Stimulated activated CD4-positive, alpha-beta T cell treated with anti-CD3 and anti-CD28 coated beads, Interleukin-15, amount 100 ng/mL, for 24 hours (primary cell): Measurements from ENCODE around the gene ATAD3B.
"Not testable (repeated sequence)": the region's sequence is repeated elsewhere in the genome, so short reads cannot be mapped to it uniquely, and the experiment has no call there.

Experiments used
- DNase-seq: peaks from one replicate; pipeline ENCODE4 v3.0.0-alpha.2; 2020

The ATAD3B gene

DNA sequence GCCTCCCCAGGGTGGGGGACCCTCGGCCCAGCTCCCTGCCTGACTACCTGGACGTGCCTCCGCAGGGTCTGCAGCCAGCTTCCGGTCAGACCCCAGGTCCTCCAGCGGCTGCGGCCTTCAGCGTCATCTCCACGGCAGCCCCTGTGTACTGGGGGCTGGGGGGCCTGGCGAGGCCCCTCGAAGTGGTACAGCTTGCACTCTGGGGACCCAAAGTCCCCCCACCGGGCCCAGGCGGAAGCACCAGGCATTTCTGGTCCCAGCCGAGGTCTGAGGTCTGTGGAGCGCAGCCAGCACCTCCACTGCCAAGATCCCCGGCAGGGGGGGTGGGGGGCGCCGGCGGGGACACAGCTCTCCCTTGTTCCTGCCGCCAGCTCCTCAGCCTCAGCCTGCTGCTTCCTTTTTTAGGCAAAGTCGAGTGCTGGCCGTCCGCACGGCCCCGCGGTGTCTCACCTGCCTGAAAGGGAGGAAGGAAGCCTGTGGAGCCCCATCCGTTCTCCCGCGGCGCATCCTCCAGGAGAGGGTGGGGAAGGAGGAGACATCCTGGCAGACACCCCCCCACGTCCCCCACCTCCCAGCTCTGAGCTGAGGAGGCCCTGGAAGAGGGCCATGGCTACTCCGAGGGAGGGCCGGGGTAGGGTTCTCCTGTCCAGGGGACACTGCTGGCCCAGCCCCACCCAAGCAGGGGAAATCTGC is 37.3 kb upstream of the ATAD3B start:
- peak; percentile 44 for DNase-seq

DNA sequence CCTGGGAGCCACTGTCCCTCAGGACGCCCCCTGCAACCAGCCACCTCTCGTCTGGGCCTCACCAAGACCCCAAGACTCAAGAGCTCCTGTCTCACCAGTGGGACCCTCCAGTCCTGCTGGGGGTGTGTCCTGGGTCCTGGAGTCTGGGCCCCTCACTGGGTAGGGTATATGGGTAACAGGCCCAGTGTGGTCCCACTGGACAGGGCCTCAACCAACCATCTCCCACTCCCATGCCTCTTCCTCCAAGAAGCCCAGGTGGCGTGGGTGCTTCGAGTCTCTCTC is 36.8 kb upstream of the ATAD3B start:
- DNase-seq, result no peak

DNA sequence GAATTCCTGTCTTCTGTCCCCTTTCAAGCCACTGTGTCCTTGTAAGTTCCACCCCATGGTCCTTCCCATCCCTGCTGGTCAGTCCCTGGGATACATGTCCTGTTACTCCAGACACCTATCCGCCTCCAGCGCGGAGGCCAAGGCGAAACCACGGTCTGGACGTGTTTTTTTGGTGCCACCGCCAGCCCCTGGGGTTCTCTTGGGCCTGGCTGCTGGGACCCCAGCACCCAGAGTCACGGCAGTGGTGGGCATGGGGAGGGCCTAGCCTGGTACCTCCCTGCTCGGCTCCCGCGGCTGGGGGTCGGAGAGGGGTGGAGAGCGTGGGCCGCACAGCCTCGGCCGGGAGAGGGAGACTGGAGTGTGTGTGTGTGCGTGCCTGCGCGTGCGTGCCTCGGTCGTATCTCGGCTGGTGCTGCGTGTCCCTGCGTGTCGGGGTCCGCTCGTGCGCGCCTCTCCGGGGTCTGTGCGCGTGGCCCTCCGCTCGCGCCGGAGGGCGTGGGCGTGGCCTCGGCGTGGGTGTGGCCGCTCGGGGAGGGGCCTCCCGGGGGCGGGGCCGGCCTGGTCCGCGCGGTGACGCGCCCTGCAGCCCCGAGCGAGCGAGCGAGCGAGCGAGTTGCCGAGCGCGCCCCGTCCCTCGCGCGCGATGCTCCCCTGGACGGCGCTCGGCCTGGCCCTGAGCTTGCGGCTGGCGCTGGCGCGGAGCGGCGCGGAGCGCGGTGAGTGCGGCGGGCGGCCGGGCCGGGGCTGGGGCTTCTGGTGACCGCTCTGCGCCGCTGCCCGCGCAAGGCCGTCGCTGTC is 36.3 kb upstream of the ATAD3B start, which contains the start of gene VWA1:
TSS of gene VWA1 (plus strand) at position 585 of the 798 bp plus-strand sequence. CDS start at position 644, 59 bp downstream.
- DNase-seq, result peak; percentile 78

DNA sequence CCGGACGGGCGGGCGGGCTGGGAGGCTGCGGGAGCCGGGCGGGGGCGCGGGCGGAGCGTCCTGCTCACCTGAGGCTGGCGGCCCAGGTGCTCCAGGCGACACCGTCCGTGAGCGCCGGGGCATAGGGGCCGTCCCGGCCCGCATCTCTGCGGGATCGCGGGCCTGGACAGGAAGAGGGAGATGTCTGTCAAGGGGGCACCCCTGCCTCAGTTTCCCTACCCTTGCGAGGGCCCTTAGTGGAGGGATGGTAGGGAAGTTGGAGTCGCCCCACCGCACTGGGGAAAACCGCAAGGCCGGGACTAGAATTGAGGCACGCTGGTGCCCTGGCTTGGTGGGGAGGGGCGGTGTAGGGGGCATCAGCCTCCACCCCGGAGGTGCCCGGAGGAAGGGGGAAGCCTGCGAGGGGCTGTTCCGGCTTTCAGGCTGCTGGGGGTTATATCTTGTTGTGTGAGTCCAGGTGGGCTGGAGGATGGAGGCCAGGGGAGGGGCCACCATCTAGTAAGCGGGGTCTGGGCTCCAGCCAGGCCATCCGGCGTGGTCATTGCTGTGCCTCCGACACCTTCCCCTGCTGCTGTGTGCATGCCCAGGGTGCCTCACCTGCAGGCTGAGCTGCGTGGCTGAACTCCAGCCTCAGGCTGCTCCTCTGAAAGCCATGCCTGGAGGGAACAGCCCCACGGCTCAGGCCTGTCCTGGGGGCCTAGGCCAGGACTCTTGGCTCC is 35.5 kb upstream of the ATAD3B start:
- DNase-seq, result no peak

DNA sequence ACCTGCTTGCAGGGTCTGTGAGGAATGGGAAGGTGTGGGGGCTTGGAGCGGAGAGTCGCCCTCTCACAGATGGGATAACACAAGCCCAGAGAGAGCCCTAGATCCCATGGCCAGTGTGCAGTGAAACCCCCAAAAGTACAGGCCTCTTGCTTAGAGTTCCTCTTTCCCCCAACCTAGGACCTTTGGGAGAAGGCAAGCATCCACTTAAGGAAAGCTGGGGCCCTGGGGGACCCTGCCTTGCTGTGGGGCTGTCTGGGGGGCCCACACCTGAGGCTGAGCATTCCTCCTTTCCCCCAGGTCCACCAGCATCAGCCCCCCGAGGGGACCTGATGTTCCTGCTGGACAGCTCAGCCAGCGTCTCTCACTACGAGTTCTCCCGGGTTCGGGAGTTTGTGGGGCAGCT is 34.9 kb upstream of the ATAD3B start:
- no peak for DNase-seq

DNA sequence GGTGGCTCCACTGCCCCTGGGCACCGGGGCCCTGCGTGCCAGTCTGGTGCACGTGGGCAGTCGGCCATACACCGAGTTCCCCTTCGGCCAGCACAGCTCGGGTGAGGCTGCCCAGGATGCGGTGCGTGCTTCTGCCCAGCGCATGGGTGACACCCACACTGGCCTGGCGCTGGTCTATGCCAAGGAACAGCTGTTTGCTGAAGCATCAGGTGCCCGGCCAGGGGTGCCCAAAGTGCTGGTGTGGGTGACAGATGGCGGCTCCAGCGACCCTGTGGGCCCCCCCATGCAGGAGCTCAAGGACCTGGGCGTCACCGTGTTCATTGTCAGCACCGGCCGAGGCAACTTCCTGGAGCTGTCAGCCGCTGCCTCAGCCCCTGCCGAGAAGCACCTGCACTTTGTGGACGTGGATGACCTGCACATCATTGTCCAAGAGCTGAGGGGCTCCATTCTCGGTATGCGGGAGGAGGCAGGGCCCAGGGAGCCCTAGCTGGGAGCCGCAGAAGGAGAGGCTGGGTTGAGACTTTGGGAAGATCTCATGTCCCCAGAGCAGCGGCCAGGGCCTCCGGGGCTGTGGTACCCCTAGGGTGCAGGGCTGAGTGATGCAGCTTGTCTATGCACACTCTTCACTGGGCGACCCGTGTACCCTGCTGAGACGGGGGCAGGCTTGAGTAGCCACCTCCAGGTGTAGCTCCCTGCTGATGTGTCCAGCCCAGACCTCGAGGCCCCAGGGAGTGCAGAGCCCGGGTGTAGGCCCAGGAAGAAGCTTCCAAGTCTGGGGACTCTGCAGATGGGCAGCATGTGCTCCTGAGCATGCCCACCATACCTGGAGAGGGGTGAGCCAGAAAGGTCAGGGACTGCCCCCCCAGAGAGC is 34.3 kb upstream of the ATAD3B start:
- DNase-seq, result no peak

DNA sequence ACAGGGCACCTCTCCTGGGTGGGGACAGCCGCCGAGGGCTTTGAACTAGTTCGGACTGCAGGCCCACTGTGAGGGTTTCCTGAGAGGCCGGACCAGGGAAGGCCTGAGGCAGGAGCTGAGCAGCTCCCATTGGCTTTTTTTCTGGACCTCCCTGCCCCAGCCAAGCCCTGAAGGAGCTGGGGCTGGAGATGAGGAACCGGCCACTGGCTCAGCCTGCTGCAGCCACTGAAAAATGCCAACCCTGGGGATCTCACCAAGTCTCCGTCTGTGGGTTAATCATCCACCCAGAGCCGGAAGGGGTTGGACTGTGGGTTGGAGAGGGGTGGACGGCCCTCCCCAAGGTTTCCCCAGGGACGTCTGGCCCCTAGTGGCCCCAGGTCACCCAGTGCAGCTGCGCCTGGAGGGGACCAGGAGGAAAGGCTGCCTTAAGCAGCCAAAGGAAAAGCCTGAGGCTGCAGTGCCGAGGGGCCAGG is 33.6 kb upstream of the ATAD3B start:
- DNase-seq, result no peak

DNA sequence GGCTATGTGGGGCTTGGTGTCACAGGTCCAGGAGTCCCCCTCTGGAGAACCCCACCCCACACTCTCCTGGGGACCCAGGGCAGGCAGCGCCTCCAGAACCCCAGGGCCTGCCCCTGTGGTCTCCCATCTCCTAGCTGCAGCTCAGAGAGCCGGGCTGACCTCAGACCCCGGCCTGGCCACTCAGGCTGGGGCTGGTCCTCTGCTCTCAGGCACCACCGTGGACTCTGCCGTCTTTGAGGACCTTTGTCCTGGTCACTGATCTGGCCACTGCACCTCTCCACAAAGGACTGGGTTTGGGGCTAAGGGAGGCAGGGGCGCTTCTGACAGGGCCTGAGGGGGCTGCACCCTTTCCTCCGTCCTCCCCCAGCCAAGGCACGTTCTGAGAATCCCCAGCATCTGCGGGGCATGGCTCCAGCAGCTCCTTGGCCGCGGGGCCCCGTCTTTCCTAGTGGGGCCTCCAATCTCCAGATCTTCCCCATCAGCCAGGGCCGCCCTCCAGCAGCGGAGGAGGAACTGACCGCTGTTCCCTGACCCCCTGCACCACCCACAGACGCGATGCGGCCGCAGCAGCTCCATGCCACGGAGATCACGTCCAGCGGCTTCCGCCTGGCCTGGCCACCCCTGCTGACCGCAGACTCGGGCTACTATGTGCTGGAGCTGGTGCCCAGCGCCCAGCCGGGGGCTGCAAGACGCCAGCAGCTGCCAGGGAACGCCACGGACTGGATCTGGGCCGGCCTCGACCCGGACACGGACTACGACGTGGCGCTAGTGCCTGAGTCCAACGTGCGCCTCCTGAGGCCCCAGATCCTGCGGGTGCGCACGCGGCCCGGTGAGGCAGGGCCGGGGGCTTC is 32.8 kb upstream of the ATAD3B start:
- DNase-seq, result no peak

DNA sequence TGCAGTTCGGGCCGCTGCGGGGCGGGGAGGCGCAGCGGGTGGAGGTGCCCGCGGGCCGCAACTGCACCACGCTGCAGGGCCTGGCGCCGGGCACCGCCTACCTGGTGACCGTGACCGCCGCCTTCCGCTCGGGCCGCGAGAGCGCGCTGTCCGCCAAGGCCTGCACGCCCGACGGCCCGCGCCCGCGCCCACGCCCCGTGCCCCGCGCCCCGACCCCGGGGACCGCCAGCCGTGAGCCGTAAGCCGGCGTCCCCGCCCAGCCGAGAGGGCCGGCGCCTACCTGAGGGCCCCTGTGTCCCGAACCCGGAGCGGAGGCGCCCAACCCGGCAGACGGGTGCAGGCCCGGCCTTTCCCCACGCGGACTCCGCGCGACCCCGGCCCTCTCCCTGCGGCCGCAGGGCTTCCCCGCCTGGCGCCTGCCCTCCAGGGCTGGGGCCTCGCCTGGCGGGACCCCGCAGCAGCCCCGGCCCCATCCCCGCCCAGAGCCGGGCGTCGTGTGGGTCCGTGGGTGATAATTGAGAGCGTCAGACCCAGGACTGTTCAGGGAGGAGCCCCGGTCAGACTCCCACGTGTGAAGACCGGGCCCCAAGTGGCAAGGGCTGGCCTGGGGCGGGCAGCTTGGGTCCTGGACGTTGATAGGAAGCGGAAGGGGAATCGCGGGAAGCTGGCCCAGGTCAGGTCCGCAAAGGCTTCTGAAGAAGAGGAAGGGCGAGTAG is 31.9 kb upstream of the ATAD3B start:
- DNase-seq, result no peak

DNA sequence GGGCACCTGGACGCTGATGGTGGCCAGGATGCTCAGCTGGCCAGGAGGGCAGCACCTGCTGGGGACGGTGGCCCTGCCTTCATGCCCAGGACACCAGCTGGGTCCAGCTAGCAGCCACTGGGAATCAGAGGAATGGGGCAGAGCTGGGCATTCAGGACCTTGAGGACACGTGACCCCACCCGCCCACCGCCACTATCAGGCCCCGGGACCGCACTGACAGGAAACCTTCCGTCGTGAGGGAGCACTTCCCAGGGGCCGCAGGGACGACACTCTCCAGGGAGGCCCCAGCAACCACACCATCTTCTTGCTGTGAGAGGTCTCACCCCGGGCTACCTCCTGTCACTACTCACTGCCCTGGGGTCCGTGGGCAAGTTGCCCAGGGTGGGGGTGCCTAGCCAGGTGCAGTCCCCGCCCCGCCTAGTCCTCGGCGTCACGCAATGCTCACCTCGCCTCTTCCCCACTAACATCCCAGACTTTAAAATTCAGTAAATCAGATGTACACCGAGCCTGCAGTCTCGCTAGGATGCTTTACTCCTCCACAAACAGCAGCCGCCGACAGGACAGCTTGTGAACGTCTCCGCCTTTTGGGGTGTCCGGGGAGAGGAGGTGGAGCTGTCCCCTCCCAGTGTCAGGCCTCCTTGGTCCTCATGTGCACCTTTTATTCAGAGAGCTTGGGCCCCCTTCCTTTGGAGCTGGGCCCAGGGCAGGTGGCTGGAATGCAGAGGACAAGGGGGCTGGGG is 31.1 kb upstream of the ATAD3B start:
- DNase-seq, result no peak

DNA sequence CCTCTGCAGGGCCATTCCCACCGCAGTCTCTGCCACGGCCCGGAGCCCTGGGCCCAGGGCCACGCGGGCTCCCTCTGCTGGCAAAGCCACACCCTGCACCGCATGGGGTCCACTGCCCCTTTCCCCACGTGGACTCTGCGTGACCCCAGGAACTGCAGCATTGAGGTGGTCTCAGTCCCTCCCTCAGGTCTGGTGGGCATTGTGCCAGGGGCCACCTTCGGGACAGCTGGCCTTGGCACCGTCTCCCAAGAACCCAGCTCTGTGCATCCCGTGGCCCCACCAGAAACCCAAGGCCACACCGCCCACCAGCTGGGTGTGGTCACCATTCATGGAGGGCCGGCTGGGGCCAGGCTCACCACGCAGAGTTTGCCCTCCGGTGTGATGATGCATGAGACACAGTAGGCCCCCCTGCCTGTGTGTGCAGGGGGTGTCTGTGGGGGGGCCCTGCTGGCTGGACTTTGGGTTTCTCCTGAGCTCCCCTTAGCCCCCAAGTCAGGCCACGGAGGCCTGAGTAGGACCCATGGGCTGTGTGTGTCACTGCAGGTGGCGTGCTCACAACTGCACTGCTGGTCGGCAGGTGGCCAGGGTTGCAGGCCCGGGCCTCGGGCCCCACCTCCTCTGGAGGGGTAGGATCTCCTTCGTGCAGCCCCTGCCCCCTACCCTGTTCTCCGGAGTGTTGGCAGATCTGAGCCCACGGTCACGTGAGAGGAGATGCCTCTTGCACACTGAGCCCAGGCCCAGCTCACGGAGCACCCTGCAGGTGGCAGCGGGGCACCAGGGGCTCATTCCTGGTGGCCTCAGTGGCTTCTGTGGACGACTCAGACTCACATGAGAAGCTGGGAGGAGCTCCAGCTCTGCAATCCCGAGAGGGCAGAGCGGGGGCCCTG is 30.3 kb upstream of the ATAD3B start:
- peak; percentile 77 for DNase-seq

DNA sequence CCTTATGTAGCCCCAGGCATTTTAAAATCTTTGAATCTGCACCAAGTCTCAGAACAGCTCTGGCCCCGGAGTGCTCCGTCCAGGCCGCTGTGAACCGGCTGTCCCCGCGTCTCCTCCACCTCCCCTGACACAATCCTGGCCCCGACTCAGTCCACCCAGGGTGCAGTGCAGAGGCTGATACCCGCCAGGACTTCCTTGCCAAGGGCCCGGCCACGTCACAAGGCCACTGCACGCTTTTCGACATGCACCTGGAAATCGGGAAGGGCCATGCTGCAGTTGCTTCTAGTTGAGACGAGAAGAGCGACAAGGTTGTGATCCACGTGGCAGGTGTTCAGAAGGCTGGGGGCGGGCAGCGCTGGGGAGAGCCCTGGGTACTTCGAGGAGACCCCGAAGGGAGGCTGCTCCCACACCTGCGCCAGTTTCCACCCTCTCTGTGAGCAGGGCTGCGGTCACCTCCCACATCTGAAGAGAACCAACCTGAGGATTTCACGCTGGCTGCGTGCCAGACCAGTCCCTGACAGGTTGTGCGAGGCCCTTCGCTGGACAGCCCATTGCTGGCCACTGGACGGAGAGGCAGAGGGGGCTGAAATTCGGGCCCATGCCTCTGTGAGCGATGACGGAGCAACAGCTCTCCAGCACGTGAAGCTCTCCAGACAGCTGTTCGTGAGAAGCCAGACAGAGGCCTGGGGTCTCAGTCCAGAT is 29.3 kb upstream of the ATAD3B start:
- no peak for DNase-seq

DNA sequence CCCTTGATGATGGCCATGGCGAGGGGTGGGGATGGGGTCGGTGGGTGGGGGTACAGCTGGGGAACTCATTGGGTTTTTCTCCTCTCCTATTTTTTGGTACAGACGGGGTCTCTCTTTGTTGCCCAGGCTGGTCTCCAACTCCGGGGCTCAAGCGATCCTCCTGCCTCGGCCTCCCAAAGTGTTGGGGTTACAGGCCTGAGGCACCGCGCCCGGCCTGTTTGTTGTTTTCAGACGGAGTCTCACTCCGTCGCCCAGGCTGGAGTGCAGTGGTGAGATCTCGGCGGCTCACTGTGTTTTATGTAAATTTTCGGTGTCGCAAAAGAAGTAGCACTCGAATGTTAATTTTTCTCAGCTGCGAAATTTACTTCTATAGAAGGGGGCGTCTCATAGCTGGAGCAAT is 24.9 kb upstream of the ATAD3B start:
- DNase-seq, result not testable (repeated sequence)

DNA sequence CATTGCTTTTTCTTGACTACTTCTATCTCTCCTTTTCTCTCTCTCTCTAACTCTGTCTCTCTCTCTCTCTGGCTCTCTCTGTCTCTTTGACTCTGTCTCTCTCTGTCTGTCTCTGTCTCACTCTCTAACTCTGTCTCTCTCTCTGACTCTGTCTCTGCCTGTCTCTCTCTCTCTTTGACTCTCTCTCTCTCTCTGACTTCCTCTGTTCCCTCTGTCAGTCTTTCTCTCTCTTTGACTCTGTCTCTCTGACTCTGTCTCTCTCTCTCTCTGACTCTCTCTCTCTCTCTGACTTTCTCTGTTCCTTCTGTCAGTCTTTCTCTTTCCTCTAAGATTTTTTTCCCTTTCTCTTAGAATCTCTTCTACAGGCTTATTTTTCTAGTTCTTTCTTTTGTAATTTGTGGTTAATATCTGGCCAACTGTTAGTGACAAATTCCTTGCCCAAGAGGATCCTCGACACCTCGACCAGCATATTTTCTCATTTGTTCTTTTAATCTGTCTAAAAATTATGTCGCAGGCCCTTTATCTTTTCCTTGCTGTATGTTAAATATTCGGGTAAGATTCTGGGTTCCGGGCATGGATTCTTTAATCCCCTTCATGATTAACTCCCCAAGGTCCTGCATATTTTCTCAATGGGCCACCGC is 22.3 kb upstream of the ATAD3B start, which contains the start of gene ATAD3C:
TSS of gene ATAD3C (plus strand) at position 591 of the 641 bp plus-strand sequence. CDS start 995 bp downstream, outside the sequence.
- no peak for DNase-seq

DNA sequence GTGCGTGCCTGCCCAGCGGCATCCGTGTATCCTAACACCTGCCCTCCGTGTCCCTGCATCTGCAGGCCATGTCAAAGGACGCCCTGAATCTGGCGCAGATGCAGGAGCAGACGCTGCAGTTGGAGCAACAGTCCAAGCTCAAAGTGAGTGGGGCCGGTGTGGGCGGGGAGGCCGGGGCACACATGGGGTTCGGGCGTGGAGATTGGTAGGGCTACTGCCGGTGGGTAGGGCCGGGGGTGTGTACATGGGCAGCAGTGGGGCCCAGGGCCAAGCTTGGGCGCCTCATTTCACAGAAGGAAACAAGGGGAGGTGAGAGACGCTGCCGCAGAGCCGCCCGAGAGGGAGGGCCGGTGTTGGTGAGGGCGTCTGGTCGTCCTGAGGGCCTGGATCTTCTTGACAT is 20.9 kb upstream of the ATAD3B start:
- not testable (repeated sequence) for DNase-seq

DNA sequence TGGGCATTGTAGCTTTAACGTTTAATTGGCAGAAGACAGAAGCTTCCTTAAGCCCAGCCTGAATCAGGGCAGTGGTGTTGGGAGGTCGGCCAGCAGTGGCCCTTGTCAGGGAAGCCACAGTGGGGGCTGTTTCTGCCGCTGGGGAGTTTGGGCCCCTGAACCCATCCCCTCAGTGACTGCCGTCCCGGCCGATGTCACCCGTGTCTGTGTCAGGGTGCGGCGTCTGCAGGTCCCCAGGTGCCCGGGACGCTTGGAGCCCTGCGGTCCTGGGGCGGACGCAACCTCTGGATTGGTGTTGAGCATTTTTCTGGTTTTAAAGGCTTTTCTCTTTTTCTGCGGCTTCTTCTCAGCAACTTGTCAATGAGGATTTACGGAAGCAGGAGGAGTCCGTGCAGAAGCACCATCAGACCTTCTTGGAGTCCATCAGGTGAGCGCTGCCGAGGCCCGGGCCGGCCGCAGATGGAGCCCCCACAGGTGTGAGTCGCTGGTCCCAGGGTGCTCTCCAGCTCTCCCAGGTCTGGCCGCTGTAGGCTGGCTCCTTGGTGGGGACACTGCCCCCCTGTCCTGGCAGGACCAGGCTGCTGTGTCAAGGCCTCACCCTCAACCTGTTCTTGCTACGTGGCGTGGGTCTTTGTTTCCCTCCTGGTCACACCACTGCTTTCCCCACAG is 19.7 kb upstream of the ATAD3B start:
- DNase-seq, result no peak

DNA sequence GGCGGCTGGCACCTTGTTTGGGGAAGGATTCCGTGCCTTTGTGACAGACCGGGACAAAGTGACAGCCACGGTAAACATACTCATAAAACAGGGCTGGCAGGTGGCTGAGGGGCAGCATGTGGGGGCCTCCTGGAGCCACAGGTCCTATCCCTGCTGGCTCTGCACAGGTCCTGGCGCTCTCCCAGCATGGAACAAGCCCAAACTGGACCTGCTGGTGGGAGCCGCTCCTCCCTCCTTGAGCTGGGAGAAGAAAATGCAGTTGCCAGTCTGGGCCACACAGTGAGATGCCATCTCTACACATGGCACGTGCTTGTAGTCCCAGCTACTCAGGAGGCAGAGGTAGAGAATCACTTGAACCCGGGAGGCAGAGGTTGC is 19.2 kb upstream of the ATAD3B start:
- not testable (repeated sequence) for DNase-seq
